Prostate gland (tissue), 2 donors: ENCODE data around the gene MLF2.

Experiments
- CTCF ChIP-seq, 4 experiments: fragments of 200-600 bp in 2 of 4; fragments of 450-650 bp in 2 of 4; sonication (generic) in 2 of 4; IDR thresholded peaks; 1 replicate in 3 of 4; 2 replicates in 1 of 4; pipeline ENCODE4 v1.5.1; 2016 to 2019; ENCODE audit warnings: antibody characterized with exemption in 4 of 4, mild to moderate bottlenecking in 2 of 4, moderate library complexity in 2 of 4
- POLR2A ChIP-seq: fragments of 450-650 bp; IDR thresholded peaks from one replicate; pipeline ENCODE4 v1.6.1; 2016; ENCODE audit warnings: antibody characterized with exemption, mild to moderate bottlenecking
- POLR2AphosphoS5 ChIP-seq: sonication (generic); formaldehyde crosslinking; IDR thresholded peaks from one replicate; pipeline ENCODE4 v1.6.1; 2017; ENCODE audit warnings: antibody characterized with exemption

- no peak for TF ChIP-seq CTCF (IDR thresholded peaks at IDR 0.05)
- TF ChIP-seq POLR2A = no peak
- no peak for TF ChIP-seq POLR2AphosphoS5
These were observed 23.8 kb downstream of the MLF2 start for GRCh38 chr12:6729186-6729585.
